H9 (cell line): ENCODE measurements around the gene LMLN. TPM values are rescaled to one million over a fixed set of nuclear protein-coding genes. Genes with fewer than 3 reads are reported as not detected.

Experiments used
- DNase-seq: peaks from one replicate; pipeline ENCODE4 v3.0.0-alpha.2; 2017
- H2AFZ ChIP-seq: one replicate; pipeline ENCODE4 v1.6.1; 2013; ENCODE audit warnings: mild to moderate bottlenecking, low read length, control low read depth, moderate library complexity
- H2AK5ac ChIP-seq: 2 replicates; pipeline ENCODE4 v1.6.1; 2013; ENCODE audit warnings: low read length, control low read depth, mixed read lengths; ENCODE audit not compliant: insufficient read length
- H2BK120ac ChIP-seq: one replicate; pipeline ENCODE4 v1.6.1; 2013; ENCODE audit warnings: low read depth, mild to moderate bottlenecking, low read length, control low read depth, inconsistent platforms; ENCODE audit not compliant: poor library complexity, severe bottlenecking
- H2BK12ac ChIP-seq: 2 replicates; pipeline ENCODE4 v1.6.1; 2013; ENCODE audit warnings: low read length, control low read depth, mixed read lengths, low read depth; ENCODE audit not compliant: insufficient read length
- H2BK15ac ChIP-seq: 2 replicates; pipeline ENCODE4 v1.6.1; 2013; ENCODE audit warnings: low read depth, low read length, control low read depth
- H2BK20ac ChIP-seq: one replicate; pipeline ENCODE4 v1.6.1; 2013; ENCODE audit warnings: low read depth, mild to moderate bottlenecking, low read length, control low read depth, inconsistent platforms; ENCODE audit not compliant: poor library complexity, severe bottlenecking
- H2BK5ac ChIP-seq: 2 replicates; pipeline ENCODE4 v1.6.1; 2013; ENCODE audit warnings: low read length, control low read depth, mixed read lengths; ENCODE audit not compliant: insufficient read length
- H3K14ac ChIP-seq: 2 replicates; pipeline ENCODE4 v1.6.1; 2013; ENCODE audit warnings: low read length, control low read depth; ENCODE audit not compliant: insufficient read depth
- H3K18ac ChIP-seq: 2 replicates; pipeline ENCODE4 v1.6.1; 2013; ENCODE audit warnings: low read depth, mild to moderate bottlenecking, mixed read lengths, low read length, control low read depth; ENCODE audit not compliant: insufficient read length
- H3K23ac ChIP-seq: 2 replicates; pipeline ENCODE4 v1.6.1; 2013; ENCODE audit warnings: low read length, control low read depth, mixed read lengths, low read depth; ENCODE audit not compliant: insufficient read length
- H3K23me2 ChIP-seq: 2 replicates; pipeline ENCODE4 v1.6.1; 2013; ENCODE audit warnings: low read depth, mild to moderate bottlenecking, mixed read lengths, low read length, control low read depth; ENCODE audit not compliant: insufficient read length, poor library complexity, severe bottlenecking
- H3K27ac ChIP-seq: 2 replicates; pipeline ENCODE4 v1.5.1; 2013; ENCODE audit warnings: low read length, control low read depth, mixed read lengths, low read depth; ENCODE audit not compliant: insufficient read length
- H3K27me3 ChIP-seq: 2 replicates; pipeline ENCODE4 v1.6.1; 2013; ENCODE audit warnings: low read length, control low read depth, inconsistent platforms; ENCODE audit not compliant: insufficient read depth
- H3K4ac ChIP-seq: 2 replicates; pipeline ENCODE4 v1.6.1; 2013; ENCODE audit warnings: low read depth, mild to moderate bottlenecking, control low read depth, inconsistent platforms, low read length, moderate library complexity
- H3K4me1 ChIP-seq: 2 replicates; pipeline ENCODE4 v1.6.1; 2013; ENCODE audit warnings: low read length, control low read depth, inconsistent platforms; ENCODE audit not compliant: insufficient read depth
- H3K4me2 ChIP-seq: 2 replicates; pipeline ENCODE4 v1.6.1; 2013; ENCODE audit warnings: low read length, control low read depth, mixed read lengths; ENCODE audit not compliant: insufficient read length, insufficient read depth
- H3K56ac ChIP-seq: 2 replicates; pipeline ENCODE4 v1.6.1; 2013; ENCODE audit warnings: low read depth, mild to moderate bottlenecking, mixed read lengths, low read length, control low read depth; ENCODE audit not compliant: insufficient read length
- H3K79me1 ChIP-seq: 2 replicates; pipeline ENCODE4 v1.6.1; 2013; ENCODE audit warnings: low read depth, mild to moderate bottlenecking, moderate library complexity, low read length, control low read depth, inconsistent platforms; ENCODE audit not compliant: insufficient read depth, poor library complexity, severe bottlenecking
- H3K79me2 ChIP-seq: 2 replicates; pipeline ENCODE4 v1.6.1; 2013; ENCODE audit warnings: low read length, control low read depth, inconsistent platforms; ENCODE audit not compliant: insufficient read depth
- H3K9ac ChIP-seq: 2 replicates; pipeline ENCODE4 v1.6.1; 2013; ENCODE audit warnings: low read length, control low read depth, mixed read lengths; ENCODE audit not compliant: insufficient read length; ENCODE audit errors: extremely low read depth
- H3K9me3 ChIP-seq: one replicate; pipeline ENCODE4 v1.6.1; 2013; ENCODE audit warnings: low read depth, low read length, inconsistent platforms; ENCODE audit not compliant: control insufficient read depth
- H3T11ph ChIP-seq: one replicate; pipeline ENCODE4 v1.6.1; 2013; ENCODE audit warnings: mild to moderate bottlenecking, low read length, control low read depth, inconsistent platforms
- H4K20me1 ChIP-seq: one replicate; pipeline ENCODE4 v1.6.1; 2013; ENCODE audit not compliant: control insufficient read depth, insufficient read length, insufficient read depth
- H4K5ac ChIP-seq: 2 replicates; pipeline ENCODE4 v1.6.1; 2013; ENCODE audit warnings: low read depth, mild to moderate bottlenecking, mixed read lengths, low read length, control low read depth; ENCODE audit not compliant: insufficient read length
- H4K8ac ChIP-seq: replicated peaks from 2 replicates; pipeline ENCODE4 v1.6.1; 2013; ENCODE audit warnings: low read length, control low read depth, mixed read lengths, low read depth; ENCODE audit not compliant: insufficient read length
- H4K91ac ChIP-seq: 2 replicates; pipeline ENCODE4 v1.6.1; 2013; ENCODE audit warnings: low read depth, mild to moderate bottlenecking, moderate library complexity, mixed read lengths, low read length, control low read depth; ENCODE audit not compliant: insufficient read length
- H3K27ac Mint-ChIP-seq, 3 experiments: 2 replicates in 2 of 3; 3 replicates in 1 of 3; pipeline ENCODE4 v1.8.0; 2020 to 2021; ENCODE audit warnings: mixed read lengths in 3 of 3, mild to moderate bottlenecking in 1 of 3, moderate library complexity in 1 of 3
- H3K27me3 Mint-ChIP-seq: 2 replicates; pipeline ENCODE4 v1.8.0; 2021; ENCODE audit warnings: low read depth, mild to moderate bottlenecking, moderate library complexity, mixed read lengths
- H3K36me3 Mint-ChIP-seq, 3 experiments: 2 replicates in 2 of 3; 3 replicates in 1 of 3; pipeline ENCODE4 v1.8.0; 2020 to 2021; ENCODE audit warnings: low read depth in 3 of 3, mixed read lengths in 3 of 3; ENCODE audit not compliant: insufficient read depth in 1 of 3
- H3K4me1 Mint-ChIP-seq, 2 experiments: 2 replicates each; pipeline ENCODE4 v1.8.0; 2020; ENCODE audit warnings: mixed read lengths in 2 of 2
- H3K4me3 Mint-ChIP-seq, 2 experiments: 2 replicates in 1 of 2; 3 replicates in 1 of 2; pipeline ENCODE4 v1.8.0; 2020 to 2021; ENCODE audit warnings: mild to moderate bottlenecking in 2 of 2, mixed read lengths in 2 of 2, moderate library complexity in 1 of 2
- H3K9me3 Mint-ChIP-seq, 2 experiments: 2 replicates in 1 of 2; 3 replicates in 1 of 2; pipeline ENCODE4 v1.8.0; 2020; ENCODE audit warnings: mild to moderate bottlenecking in 2 of 2, mixed read lengths in 2 of 2, moderate library complexity in 1 of 2
- WGBS: extraction: QIAGEN DNeasy Blood & Tissue Kit; methylation state at CpG from one replicate; pipeline ENCODE4 v1.1.7; 2013; ENCODE audit warnings: missing lambda C conversion rate, low lambda C conversion rate, mixed read lengths; ENCODE audit not compliant: insufficient read length; ENCODE audit errors: extremely low coverage; 5-methylcytosine and 5-hydroxymethylcytosine counted together
- total RNA-seq: library from RNA; stranded (reverse); gene quantifications from 2 replicates; pipeline ENCODE4 v1.2.1, GENCODE V29; 2021
- TF ChIP-seq, protein P1 (sequence below): fragments of 200-600 bp; sonication (generic); conservative IDR thresholded peaks from 3 replicates; pipeline ENCODE4 v1.8.0; 2021; ENCODE audit warnings: antibody characterized with exemption, mild to moderate bottlenecking

LMLN gene
- total RNA-seq, 1 experiment from 2014 or later: 3.8 TPM

DNA sequence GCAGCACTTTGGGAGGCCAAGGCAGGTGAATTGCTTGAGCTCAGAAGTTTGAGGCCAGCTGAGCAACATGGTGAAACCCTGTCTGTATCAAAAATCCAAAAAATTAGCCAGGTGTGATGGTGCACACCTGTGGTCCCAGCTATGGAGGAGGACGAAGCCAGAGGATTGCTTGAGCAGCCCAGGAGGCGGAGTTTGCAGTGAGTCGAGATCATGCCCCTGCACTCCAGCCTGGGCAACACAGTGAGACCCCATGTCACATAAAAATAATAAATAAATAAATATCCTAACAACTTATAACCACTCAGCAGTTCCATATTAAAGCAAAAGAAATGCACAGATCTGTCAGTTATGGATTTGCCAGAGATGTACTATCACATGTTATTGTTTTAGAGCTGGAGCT lies 62.6 kb downstream of the LMLN start:
- H3K56ac ChIP-seq: no peak overlapping the region
- H3K4me3 Mint-ChIP-seq: no peak overlapping the region

More for the DNA sequence above, 62.6 kb downstream of the LMLN start:
- no peaks in the 10 kb centered on the region for H3K23me2 ChIP-seq
- no peak overlapping the region for H3K18ac ChIP-seq
- H3K4me1 Mint-ChIP-seq: peaks cover 0 to 2% of the 10 kb centered on the region in 2 experiments; a peak in 1 of 4 replicates
- no peak overlapping the region for H4K5ac ChIP-seq
- no peak overlapping the region for H2BK5ac ChIP-seq
- no peaks in the 10 kb centered on the region for H4K20me1 ChIP-seq
- H3K27me3 Mint-ChIP-seq: no peaks in the 10 kb centered on the region
- no peak overlapping the region for H2BK12ac ChIP-seq
- no peak overlapping the region for H2BK20ac ChIP-seq
- no peaks in the 10 kb centered on the region for H3K79me2 ChIP-seq
- no peaks in the 10 kb centered on the region for H3K4me1 ChIP-seq
- no CpG with 5 or more reads among the region's 3 CpGs for WGBS
- H3K4me2 ChIP-seq: no peak overlapping the region
- no peak overlapping the region for H2BK120ac ChIP-seq
- H3T11ph ChIP-seq: no peak overlapping the region
- H3K36me3 Mint-ChIP-seq: no peaks in the 10 kb centered on the region
- H3K27ac ChIP-seq: no peak overlapping the region
- no peaks in the 10 kb centered on the region for H3K9me3 Mint-ChIP-seq
- H2AFZ ChIP-seq: no peak overlapping the region
- H2AK5ac ChIP-seq: no peak overlapping the region
- TF ChIP-seq, protein P1, sequence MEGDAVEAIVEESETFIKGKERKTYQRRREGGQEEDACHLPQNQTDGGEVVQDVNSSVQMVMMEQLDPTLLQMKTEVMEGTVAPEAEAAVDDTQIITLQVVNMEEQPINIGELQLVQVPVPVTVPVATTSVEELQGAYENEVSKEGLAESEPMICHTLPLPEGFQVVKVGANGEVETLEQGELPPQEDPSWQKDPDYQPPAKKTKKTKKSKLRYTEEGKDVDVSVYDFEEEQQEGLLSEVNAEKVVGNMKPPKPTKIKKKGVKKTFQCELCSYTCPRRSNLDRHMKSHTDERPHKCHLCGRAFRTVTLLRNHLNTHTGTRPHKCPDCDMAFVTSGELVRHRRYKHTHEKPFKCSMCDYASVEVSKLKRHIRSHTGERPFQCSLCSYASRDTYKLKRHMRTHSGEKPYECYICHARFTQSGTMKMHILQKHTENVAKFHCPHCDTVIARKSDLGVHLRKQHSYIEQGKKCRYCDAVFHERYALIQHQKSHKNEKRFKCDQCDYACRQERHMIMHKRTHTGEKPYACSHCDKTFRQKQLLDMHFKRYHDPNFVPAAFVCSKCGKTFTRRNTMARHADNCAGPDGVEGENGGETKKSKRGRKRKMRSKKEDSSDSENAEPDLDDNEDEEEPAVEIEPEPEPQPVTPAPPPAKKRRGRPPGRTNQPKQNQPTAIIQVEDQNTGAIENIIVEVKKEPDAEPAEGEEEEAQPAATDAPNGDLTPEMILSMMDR: no peak
- H3K27ac Mint-ChIP-seq: no peak overlapping the region
- no peak overlapping the region for H4K91ac ChIP-seq
- H2BK15ac ChIP-seq: no peak overlapping the region
- no peak overlapping the region for H3K14ac ChIP-seq
- DNase-seq: no peak
- H4K8ac ChIP-seq: no peak overlapping the region
- no peak overlapping the region for H3K4ac ChIP-seq
- H3K27me3 ChIP-seq: no peaks in the 10 kb centered on the region
- H3K9ac ChIP-seq: no peak overlapping the region
- no peaks in the 10 kb centered on the region for H3K79me1 ChIP-seq
- no peak overlapping the region for H3K23ac ChIP-seq
- H3K9me3 ChIP-seq: no peaks in the 10 kb centered on the region
